K562 treated with DMSO at 1 percent for 12 hours (cell line): Measurements from ENCODE around the gene ADORA1. TPM values are rescaled to one million over a fixed set of nuclear protein-coding genes. Genes with fewer than 3 reads are reported as not detected.

Experiments used
- total RNA-seq: library from RNA; unstranded; fragments of 300-600 nt; gene quantifications from 2 replicates; pipeline ENCODE4 v1.2.3, GENCODE V29; 2022; ENCODE audit not compliant: insufficient read depth

The ADORA1 gene
- total RNA-seq, result not detected in 2 replicates

DNA sequence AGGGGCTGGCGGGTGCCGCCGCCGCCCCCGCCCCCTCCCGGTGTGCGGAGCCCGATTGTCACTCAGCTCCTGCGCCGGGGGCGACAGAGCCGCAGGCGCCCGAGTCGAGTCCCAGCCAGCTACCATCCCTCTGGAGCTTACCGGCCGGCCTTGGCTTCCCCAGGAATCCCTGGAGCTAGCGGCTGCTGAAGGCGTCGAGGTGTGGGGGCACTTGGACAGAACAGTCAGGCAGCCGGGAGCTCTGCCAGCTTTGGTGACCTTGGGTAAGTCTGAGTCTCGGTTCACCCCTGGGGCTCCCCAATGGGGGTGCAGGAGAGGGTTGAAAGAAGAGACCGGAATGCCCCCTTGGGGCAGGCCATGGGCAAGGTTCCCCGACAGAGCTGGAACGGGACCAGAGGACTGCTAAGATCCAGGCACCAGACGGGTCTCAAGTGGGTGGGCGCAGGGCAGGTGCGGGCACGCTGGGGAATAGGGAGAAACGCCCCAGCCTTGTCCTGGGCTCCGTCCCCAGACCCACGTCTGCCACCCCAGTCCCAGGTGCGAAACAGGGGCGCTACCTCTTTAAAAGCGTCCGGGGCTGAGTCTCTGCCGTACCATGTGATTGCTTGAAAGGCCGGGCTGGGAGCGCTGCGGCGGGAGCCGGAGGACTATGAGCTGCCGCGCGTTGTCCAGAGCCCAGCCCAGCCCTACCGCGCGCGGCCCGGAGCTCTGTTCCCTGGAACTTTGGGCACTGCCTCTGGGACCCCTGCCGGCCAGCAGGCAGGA, at the start of gene ADORA1:
ADORA1 (plus strand) TSS at position 61 of the 765 bp plus-strand sequence. CDS start 1,116 bp downstream, outside the sequence.

DNA sequence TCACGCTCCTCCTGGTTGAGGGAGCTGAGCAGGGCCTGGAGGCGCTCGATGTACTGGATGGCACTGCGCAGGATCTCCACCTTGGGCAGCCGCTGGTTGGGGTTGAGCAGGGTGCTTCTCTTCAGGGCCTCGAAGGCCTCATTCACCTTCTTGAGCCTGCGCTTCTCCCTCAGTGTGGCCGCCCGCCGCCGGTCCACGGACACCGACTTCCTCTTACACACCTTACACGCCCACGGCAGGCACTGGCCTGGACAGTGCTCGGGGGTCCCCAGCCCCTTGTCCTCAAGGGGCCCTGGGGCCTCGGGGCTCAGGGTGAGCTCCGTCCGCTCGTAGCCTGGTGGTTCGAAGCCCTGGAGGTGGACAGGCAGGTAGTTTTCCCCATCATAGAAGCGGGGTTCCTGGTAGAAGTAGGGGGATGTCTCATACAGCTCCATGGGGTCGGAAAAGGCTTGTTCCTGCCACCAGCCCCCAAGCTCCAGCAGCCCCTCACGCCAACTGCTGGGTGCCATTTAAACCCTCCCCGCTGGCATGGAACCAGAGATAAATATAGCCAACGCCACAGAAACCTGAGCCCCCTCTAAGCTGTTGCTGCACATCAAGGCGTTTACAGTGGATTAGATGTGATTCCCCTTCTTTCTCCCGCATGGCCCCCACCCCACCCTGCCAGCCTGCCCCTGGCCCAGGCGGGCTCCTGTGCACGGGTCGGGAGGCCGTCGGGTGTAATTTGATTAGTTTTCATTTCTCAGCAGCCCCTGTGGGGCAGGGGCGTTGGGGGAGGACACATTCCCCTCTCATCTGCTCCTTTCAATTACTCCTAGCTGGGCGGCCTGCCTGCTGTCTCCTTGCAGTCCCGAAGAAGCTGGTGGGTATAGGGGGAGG, 41.8 kb upstream of the ADORA1 start, which contains the start of gene MYOG:
MYOG (minus strand) TSS at position 485 of the 879 bp plus-strand sequence; CDS start at position 434, 51 bp downstream.

DNA sequence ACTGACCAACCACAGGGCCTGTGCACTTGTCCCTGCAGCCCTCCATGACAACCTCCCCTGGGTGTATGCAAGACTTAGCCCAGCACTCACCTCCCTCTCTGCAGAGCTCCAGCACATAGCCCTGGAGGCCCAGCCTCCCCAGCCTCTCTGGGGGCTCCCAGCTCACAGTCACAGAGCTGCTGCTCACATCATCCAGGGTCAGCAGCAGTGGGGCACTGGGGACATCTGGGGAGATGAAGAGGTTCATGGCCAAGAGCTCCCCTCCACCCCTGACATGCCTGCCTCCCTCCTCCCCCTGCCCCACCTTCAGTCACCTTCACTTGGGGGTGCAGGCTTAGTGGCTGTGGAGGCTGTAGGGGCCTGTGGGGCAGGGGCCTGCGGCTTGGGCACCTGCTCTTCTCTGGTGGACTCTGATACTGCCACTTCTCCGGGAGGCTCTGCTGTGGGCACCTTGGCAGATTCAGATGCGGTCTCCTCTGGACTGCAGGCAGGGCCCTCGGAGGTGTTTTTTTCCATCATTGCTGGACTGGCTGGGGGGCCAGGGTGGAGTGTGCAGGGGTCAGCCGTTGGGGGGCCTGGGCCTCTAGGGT, 47.8 kb downstream of the ADORA1 start, which contains the start of gene MYBPH:
MYBPH (minus strand) TSS at position 590 of the 590 bp plus-strand sequence; CDS start at position 519, 71 bp downstream.

DNA sequence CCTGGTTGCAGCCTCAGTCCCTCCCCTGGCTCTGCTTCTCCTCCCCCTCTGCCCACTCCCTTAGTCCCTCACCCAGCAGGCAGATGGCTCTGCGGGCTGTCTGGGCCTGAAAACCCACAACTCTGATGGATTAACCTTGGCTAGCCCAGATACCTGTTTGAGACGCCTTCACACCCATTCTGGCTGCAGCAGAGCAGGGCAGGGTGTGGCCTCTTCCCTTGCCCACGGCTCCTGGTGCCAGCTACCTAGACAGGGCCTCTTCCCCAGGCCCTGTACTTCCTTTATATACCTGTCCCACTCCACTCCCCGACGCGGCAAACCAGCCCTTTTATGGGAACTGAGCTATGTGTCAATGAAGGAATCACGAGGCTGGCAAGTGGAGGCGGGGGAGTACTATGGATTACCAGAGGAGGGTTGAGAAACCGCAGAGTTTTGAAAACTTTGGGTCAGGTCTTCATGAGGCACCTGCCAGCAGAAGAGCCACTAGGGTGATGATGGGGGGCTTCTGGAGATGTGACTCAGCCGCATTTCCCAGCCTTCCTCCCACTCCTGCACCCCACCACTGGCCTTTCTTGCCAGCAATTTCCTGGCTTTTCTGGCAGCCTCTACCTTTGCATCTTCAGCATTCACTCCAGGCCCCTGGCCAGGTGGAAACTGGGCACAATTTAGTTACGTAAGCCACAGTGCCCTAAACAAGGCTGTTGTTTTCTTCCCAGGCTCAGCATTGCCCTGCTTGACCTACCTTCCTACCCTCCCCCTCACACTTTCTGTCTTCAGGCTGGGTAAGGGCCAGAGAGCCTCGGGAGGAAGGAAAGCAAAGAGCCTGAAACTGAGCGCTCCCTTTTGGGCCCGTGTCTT, 59.1 kb downstream of the ADORA1 start, which contains the start of gene CHI3L1:
CHI3L1 (minus strand) TSS at position 259 of the 858 bp plus-strand sequence; CDS start at position 178, 81 bp downstream.

Other genes starting within 250 kb of the ADORA1 start
- 18.2 and 27.8 TPM in 2 replicates for gene RABIF, start 238.6 kb upstream of the ADORA1 start, total RNA-seq
- gene KLHL12, start 200.5 kb upstream of the ADORA1 start, total RNA-seq, result 11.6 and 27.5 TPM in 2 replicates
- gene ADIPOR1, start 169.4 kb upstream of the ADORA1 start, total RNA-seq, result 90.9 and 140 TPM in 2 replicates
- gene CYB5R1, start 160.5 kb upstream of the ADORA1 start, total RNA-seq, result 40.4 and 54.3 TPM in 2 replicates
- 45.4 and 87.6 TPM in 2 replicates for gene TMEM183A, start 120.4 kb upstream of the ADORA1 start, total RNA-seq
- 1.3 and 1.6 TPM in 2 replicates for gene PPFIA4, start 101.2 kb upstream of the ADORA1 start, total RNA-seq
- gene MYOG, start 41.7 kb upstream of the ADORA1 start, total RNA-seq, result not detected in 2 replicates
- not detected in 2 replicates for gene MYBPH, start 48.1 kb downstream of the ADORA1 start, total RNA-seq
- not detected in 2 replicates for gene CHI3L1, start 59.0 kb downstream of the ADORA1 start, total RNA-seq
- not detected in 2 replicates for gene CHIT1, start 101.9 kb downstream of the ADORA1 start, total RNA-seq
- gene BTG2, start 177.8 kb downstream of the ADORA1 start, total RNA-seq, result 12.6 and 23.4 TPM in 2 replicates
- gene FMOD, start 223.4 kb downstream of the ADORA1 start, total RNA-seq, result 0.22 TPM in 1 of 2 replicates, not detected in the other